Stimulated activated CD4-positive, alpha-beta T cell treated with anti-CD3 and anti-CD28 coated beads, TNF-alpha, amount 100 ng/mL, for 24 hours (primary cell): ENCODE measurements around the gene CEP192.
"Not testable (repeated sequence)": the region's sequence is repeated elsewhere in the genome, so short reads cannot be mapped to it uniquely, and the experiment has no call there.

Experiments used
- DNase-seq, 3 experiments: peaks; one replicate each; pipeline ENCODE4 v3.0.0-alpha.2; 2020; ENCODE audit warnings: low read depth in 3 of 3

CEP192 gene, protein sequence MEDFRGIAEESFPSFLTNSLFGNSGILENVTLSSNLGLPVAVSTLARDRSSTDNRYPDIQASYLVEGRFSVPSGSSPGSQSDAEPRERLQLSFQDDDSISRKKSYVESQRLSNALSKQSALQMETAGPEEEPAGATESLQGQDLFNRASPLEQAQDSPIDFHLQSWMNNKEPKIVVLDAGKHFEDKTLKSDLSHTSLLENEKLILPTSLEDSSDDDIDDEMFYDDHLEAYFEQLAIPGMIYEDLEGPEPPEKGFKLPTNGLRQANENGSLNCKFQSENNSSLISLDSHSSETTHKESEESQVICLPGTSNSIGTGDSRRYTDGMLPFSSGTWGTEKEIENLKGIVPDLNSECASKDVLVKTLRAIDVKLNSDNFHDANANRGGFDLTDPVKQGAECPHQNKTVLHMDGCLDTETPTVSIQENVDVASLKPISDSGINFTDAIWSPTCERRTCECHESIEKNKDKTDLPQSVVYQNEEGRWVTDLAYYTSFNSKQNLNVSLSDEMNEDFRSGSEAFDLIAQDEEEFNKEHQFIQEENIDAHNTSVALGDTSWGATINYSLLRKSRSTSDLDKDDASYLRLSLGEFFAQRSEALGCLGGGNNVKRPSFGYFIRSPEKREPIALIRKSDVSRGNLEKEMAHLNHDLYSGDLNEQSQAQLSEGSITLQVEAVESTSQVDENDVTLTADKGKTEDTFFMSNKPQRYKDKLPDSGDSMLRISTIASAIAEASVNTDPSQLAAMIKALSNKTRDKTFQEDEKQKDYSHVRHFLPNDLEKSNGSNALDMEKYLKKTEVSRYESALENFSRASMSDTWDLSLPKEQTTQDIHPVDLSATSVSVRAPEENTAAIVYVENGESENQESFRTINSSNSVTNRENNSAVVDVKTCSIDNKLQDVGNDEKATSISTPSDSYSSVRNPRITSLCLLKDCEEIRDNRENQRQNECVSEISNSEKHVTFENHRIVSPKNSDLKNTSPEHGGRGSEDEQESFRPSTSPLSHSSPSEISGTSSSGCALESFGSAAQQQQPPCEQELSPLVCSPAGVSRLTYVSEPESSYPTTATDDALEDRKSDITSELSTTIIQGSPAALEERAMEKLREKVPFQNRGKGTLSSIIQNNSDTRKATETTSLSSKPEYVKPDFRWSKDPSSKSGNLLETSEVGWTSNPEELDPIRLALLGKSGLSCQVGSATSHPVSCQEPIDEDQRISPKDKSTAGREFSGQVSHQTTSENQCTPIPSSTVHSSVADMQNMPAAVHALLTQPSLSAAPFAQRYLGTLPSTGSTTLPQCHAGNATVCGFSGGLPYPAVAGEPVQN (N-terminal part only)

DNA sequence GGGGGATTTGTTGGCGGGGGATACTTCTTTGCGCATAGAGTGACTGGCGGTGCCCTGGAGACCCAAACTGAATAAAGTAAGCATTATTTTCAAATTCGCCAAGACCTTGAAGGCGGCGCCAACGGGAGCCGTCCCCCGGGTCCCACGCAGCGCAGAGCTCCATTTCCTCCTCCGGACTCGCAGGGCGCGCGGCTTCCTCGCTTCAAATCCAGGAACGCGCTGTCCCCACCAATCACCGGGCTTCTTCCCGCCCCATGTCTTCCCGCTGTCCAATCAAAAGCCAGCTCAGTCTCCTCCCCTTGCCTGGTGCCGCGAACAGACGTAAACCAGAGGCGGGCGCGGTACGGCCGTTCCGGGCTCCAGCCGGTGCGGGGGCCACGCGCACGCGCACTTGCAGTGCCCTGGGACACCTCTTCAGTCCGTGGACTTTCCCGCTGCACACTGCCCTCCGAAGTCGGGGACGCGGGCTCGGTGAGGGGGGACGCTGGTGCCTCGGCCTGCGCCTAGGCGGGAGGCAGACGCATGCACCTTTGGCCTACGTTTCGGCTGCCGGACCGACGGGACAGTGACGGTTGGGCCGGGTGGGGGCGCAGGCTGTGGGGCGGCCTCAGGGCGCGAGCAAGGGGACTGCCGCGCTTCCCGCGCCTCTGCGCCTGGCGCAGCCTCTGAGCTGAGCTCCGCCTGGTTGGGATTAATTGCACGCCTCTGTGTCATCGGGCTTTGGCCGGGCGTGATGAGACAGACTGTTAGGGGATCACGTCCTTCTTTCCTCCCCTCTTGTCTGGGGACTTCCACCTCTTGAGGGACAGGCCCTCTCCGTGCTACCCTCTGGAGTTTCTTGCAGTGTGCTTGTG is at the start of gene CEP192:
CEP192 (plus strand) TSS at position 396 of the 854 bp plus-strand sequence. CDS start 8,063 bp downstream, outside the sequence.
- DNase-seq, result peak; percentile 96

DNA sequence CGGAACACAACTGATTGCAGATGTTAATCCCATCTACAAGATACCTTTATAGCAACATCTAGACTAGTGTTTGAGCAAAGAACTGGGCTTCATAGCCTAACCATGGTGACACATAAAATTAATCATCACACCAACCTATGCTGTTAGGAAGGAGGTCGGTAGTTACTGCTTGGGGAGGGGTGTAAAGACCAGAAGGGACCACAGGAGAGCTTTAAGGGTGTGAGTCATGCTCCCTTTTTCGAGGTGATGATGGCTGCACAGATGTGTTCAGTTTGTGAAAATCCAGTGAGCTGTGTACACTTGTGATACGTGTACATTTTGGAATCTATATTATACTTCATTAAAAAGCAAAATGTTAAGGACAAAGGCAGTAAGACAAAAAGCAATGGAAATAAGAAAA is 47.9 kb upstream of the CEP192 start:
- no peak for DNase-seq

DNA sequence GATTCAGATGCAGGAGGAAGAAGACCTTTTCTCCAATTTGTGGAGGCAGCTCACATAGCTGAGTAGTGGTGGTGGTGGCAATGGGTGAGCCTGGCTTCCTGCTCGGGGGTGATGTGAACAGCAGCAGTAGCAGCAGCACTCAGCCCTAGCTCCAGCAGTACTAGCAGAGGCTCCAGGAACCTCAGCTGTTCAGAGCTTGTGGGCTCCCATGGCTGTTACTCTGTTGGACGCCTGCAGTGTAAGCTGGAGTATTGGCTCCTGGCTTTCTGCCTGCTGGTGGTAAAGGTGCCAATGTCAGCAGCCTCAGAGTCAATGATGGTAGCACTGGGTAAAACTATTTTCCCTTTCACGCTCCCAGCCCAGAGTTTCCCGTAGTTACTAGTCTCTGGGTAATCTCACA is 46.5 kb upstream of the CEP192 start:
- no peak for DNase-seq

DNA sequence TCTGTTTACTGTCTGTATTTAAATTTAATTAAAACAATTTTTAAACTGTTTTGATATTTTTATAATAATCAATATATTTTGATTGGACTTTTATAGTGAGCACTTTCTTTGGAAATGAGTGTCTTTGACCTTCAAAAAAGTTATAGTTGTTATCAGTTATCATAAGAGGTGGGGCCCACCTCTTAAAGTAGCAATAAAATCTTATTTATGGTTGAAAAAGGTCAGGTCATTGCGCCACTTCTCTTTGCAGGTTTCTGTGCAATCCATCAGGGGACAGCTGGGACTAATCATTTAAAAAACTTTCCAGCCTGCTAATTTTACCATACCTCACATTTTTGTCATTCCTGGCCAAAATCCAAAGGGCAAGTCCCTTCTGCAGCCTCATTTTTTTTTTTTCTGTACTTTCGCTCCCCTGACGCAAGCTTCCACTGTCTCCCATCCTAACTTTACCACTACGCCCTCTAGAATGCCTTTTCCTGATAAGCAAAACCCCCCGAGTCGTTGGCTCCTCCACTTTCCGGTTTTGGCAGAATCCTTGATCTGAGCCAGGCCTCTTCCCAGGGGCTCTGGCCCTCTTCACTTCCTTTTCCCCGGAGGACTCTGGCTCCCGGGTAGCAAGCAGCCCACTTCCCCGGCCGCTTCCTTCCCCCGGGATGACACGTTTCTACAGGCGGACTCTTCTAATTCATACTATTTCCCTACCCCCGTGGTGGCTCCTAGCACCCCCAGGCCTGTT is 44.4 kb upstream of the CEP192 start:
- peak in 1 of 3 experiments; percentile 9 for DNase-seq

DNA sequence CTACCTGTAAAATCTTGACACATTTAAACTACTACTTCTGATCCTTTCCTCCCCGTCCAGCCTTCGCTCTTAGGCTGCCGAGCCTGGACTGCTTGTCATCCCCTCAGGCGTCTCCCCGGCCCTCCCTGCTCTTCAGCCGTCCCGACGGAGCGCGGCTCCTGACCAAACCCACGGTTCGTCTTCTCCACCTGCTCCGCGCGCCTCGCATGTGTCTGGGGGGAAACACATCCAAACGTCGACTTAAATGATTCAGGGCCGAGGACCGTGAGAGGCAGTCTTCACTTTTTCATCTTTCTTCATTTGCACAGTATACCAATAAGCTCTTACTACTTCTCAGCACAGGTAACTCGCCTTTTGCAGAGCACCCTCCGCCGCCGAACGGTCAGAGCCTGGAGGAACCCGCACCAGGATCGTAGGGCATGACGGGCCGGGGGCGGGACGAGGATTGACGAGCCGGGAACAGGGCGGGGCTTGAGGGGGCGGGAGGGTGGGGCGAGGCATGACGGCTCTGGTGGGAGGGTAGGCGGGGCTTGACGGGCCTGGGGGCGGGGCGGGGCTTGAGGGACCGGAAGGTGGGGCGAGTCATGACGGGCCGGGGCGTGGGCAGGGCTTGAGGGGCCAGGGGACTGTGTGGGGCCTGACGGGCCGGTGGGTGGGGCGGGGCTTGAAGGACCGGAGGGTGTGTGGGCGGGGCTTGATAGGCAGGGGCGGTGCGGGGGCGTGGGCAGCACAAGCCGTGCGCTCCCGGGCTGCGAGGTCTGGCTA is 43.7 kb upstream of the CEP192 start, which contains the start of gene SEH1L:
SEH1L (plus strand) TSS at position 727 of the 765 bp plus-strand sequence. CDS start 111 bp downstream, outside the sequence.
- DNase-seq, result peak; percentile 98 to 99 (median 99)

DNA sequence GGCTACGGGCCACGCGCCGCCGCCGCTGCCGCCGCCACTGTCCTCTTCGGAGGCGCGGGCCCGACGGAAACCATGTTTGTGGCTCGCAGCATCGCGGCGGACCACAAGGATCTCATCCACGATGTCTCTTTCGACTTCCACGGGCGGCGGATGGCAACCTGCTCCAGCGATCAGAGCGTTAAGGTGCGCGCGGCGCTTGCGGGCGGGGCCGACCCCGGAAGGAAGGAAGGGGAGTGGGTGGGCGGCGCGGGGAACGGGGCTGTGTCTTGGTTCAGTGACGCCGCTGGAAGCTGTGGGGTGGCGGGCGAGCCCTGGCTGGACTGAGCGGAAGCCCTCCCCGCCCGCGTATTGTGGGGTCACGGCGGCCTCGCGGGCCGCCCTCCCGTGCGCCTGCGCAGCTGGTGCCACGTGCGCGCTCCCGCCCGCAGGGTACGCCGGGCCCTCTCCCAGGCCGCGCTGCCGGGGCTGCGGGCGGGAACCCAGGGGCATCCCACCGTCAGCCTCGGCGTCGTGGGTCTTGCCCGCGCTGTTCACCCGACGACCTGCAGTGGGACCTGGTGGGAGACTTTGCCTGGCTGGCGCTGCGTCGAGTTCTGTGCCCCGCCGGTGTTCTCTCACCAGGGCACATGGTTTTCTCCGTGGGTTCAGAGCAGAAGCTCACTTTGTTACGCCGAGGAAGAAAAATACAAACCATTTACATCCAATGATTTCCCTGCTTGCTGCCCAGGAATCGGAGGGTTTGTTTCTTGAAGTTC is 42.9 kb upstream of the CEP192 start:
- DNase-seq, result peak; percentile 97 to 98 (median 98)

DNA sequence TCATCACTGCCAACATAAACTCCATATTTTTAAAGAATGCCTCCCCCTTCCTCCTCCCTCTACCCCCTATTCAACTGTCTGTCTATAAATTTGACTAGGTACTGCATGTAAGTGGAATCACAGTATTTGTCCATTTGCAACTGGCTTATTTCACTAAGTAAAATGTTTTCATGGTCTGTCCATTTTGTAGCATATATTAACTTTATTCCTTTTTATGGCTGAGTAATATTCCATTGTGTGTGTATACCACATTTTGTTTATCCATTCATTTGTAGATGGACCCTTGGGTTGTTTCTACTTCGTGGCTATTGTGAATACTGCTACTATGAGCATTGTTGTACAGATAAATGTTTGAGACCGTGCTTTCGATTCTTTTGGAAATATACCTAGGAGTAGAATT is 32.7 kb upstream of the CEP192 start:
- DNase-seq, result no peak

DNA sequence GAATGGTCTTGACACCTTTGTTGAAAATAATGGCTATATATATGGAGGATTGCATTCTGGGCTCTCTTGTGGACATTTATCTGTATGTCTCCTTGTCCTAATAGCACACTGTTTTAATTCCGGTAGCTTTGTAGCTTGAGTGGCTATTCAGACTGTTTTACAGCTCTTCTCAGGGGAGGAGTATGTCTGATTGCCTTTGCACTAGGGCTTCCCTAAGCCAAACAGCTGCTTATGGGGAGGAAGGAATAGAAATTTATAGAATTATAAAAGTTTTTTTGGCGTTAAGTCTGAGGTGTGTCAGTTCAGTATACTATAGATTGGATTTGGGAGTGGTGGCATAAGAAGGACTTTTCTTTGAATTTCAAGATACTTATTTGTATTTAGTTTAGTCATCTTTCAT is 30.8 kb upstream of the CEP192 start:
- no peak for DNase-seq

DNA sequence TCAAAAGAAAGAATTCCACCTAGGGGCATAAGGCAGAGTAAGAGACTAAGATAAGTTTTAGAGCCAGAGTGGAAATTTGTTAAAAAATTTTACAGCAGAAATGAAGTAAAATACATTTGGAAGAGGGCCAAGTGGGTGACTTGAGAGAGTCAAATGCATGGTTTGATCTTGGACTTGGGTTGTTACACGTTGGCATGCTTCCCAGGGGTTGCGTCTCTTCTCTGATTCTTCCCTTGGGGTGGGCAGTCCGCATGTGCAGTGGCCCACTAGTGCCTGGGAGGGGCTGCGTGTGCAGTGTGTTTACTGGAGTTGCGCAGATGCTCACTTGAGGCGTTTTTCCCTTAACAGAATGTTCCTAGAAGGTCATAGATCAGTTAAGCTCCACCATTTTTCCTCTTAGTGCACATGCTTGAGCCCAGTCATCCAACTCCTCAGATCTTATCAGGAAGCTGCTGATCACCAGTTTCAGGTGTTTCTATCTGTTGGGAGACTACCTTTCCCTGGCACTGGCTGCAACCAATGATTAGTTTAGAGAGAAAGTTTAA is 30.2 kb upstream of the CEP192 start:
- DNase-seq, result no peak

DNA sequence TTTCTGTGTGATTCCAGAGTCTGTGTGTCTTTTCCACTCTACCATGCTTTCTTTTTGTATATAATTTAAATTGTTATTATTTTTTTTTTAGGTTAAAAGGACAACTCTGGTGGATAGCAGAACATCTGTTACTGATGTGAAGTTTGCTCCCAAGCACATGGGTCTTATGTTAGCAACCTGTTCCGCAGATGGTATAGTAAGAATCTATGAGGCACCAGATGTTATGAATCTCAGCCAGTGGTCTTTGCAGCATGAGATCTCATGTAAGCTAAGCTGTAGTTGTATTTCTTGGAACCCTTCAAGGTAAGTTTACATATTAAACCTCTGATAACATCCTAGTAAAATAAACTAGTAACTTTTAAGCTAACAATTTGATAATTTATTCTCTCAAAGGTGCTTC is 28.1 kb upstream of the CEP192 start:
- DNase-seq, result no peak

DNA sequence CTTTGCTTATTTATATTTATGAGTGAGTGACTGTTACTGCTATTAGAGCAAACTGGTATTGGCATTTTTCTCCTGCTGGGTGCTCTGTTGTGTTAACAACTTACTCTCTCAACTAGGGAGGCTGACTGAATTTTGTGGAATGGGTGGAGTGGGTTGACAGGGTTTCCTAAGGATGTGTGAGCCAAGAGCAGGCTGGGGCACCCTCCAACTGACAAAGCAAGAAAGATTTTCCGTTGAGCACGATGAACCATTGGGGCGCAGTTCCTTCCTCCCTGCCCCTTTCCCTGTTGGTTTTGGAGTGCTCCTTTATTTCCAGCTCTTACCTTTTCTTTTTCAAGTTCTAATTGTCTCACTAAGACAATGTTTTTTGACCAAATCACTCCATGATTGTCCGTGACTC is 23.0 kb upstream of the CEP192 start:
- DNase-seq, result no peak

DNA sequence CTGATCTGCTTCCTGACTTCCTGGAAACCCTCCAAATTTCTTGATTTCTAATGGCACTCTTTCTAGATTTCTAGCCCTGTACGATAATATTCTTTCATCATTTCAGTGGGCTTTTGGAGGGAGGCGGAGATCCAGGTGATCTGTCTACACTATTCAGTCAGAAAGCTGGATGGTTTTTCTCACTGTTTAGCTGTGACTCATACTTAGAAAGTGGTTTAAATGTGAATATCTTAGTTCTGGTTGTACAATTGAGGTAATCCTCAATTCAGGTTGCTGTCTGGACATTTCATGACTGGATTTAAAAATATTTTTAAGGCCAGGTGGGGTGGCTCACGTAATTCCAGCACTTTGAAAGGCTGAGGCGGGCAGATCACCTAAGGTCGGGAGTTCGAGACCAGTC is 22.5 kb upstream of the CEP192 start:
- DNase-seq, result no peak

DNA sequence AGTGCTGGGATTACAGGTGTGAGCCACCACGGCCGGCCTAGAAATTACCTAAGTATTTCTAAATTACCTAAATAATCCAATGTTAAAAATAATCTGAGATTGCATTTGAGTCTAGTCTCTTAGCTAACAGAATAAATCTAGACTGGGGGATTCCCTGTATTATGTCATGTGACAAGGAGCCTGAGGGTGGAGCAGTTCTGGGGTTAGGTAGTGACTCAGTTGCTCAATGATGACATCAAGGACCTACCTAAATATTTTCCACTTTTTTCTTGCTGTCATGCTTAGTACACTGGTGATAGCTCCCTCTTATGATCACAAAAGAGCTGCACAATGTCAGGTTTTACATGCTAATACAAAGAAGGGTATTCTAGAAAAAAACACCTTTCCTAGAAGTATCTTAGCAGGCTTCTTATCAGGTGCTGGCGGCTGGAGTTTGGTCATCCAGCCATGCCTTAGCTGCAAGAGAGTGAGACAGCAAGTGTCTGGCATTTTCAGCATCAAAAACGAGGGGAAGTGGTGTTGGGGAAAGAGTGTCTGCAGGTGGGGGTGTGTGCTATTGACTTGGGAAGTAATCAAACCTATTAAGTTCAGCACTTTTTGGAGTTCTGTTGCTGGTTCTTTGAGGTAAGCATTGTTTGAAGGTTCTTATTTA is 17.5 kb upstream of the CEP192 start:
- DNase-seq, result no peak

DNA sequence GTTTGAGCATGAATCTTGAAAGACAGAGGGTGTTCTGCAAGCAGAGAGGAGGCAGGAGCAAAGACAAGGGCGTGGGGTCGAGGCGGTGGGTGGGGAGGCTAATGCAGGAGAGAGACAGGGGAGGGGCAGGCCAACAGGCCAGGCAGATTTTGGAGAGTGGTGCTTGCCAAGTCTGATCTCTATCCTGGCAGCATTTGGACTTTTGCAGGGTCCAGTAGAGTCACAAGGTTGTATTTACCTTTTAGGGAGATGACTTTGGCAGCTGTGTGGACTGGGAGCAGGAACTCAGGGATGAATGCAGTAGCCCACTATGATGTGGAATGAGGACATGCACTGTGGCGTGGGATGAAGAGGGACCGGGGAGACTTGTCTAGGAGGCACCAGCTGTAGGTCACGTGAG is 15.7 kb upstream of the CEP192 start:
- DNase-seq, result no peak

DNA sequence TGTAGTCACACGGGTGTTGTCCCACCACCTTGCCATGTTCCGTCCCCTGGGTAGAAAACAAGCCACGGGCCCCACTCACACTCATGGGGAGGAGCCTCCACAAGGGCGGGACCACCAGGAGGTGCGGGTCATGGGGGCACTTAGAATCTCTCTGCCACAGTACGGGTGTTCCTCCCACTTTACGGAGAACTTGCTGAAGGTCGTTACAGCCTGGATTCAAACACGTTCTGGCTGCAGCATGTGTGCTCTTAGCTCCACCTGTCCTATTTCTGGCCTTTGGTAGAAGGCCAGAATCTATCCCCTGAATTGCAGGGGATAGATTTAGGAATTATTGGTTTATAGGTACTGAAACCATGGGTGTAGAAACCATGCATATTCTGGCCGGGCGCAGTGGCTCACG is 14.9 kb upstream of the CEP192 start:
- DNase-seq, result no peak

DNA sequence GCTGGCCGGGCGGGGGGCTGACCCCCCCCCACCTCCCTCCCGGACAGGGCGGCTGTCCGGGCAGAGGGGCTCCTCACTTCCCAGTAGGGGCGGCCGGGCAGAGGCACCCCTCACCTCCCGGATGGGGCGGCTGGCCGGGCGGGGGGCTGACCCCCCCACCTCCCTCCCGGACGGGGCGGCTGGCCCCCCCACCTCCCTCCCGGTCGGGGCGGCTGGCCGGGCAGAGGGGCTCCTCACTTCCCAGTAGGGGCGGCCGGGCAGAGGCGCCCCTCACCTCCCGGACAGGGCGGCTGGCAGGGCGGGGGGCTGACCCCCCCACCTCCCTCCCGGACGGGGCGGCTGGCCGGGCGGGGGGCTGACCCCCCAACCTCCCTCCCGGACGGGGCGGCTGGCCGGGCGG is 11.1 kb upstream of the CEP192 start:
- DNase-seq, result not testable (repeated sequence)

DNA sequence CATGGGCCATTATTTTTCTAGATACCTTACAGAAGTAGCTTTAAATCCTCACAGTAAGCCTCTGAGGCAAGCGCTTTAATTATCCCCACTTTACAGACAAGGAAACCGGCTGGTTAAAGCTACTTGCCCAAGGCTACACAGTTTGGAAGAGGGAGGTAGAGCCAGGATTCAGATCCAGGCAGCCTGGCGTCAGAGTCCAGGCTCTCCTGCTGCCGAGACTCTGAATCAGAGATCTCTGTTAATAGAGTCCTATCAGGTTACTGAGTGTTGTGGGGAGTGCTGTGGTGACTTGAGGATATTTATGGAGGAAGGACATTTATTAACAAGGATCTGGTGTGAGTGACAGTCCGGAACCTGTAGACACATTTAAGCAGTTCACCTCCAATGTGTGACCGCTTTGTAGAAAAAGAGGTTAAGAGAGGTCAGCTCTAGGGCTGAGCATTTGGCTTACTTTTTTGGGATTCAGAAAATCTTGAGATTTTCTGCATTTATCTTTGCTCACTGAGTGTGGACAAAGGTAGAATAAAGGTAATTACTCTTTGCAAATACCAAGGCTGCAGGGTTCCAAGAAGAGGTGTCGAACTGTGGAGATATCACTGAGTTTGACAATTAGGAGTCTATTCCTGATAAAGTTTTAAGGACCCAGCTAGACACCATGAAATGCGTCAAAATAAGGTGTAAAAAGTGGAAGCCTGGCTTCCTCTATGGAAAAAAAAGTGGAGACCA is 1.6 kb upstream of the CEP192 start:
- DNase-seq, result no peak
